GM12878 (cell line): ENCODE measurements around the gene ATG5. TPM values are rescaled to one million over a fixed set of nuclear protein-coding genes. Genes with fewer than 3 reads are reported as not detected.
A peak's percentile ranks its signal among the peaks of the same experiment; 100 is the strongest.

Experiments used
- ATAC-seq: fragments of 200-7000 bp; cut with Tn5 transposase; 3 replicates; pipeline ENCODE4 v1.9.1; 2020; ENCODE audit warnings: mild to moderate bottlenecking, moderate library complexity
- BruUV-seq: library from RNA; stranded (reverse); fragments of 400-500 nt; replicated peaks from 2 replicates; lab custom pipeline; 2021; lab: Mats Ljungman, UMichigan
- CTCF ChIA-PET: fragments of 300-600 bp; sonication (Branson Sonifier 250); formaldehyde crosslinking; extraction: SDS; loops from one replicate; lab custom pipeline; 2021; ENCODE audit warnings: inconsistent platforms; lab: Yijun Ruan, JAX
- POLR2A ChIA-PET: fragments of 350-600 bp; formaldehyde crosslinking; extraction: SDS; loops from one replicate; lab custom pipeline; 2021; ENCODE audit warnings: inconsistent platforms; lab: Charles Lee
- RAD21 ChIA-PET: fragments of 300-600 bp; sonication (Branson Sonifier 250); formaldehyde crosslinking; loops from one replicate; lab custom pipeline; 2023; ENCODE audit warnings: antibody characterized with exemption; ENCODE audit not compliant: unreplicated experiment; lab: Charles Lee
- SMC1A ChIA-PET: fragments of 300-600 bp; sonication (Branson Sonifier 250); formaldehyde crosslinking; loops from one replicate; lab custom pipeline; 2023; ENCODE audit not compliant: unreplicated experiment, uncharacterized antibody; lab: Charles Lee
- DNase-seq: peaks from one replicate; pipeline ENCODE4 v3.0.0-alpha.2; 2011; ENCODE audit warnings: low read depth, low spot score
- FAIRE-seq: peaks from 3 replicates; lab custom pipeline; 2011; peaks lifted over from hg19 to GRCh38; lab: Jason Lieb, UNC
- H2AFZ ChIP-seq: 2 replicates; pipeline ENCODE4 v1.6.0; 2011; ENCODE audit warnings: low read depth, low read length, control low read depth; ENCODE audit not compliant: control insufficient read depth
- H3K27ac ChIP-seq: 2 replicates; pipeline ENCODE4 v1.5.1; 2011; ENCODE audit warnings: control low read depth; ENCODE audit not compliant: control insufficient read depth, insufficient read depth
- H3K27me3 ChIP-seq, 2 experiments: replicated peaks in 1 of 2; 2 replicates each; pipeline versions ENCODE4 v1.6.0 to v1.6.1; 2011; ENCODE audit warnings: low read length in 1 of 2; ENCODE audit not compliant: control insufficient read depth in 2 of 2, insufficient read depth in 2 of 2
- H3K36me3 ChIP-seq, 2 experiments: 2 replicates each; pipeline ENCODE4 v1.5.1; 2011; ENCODE audit warnings: low read length in 1 of 2; ENCODE audit not compliant: control insufficient read depth in 2 of 2, insufficient read depth in 2 of 2
- H3K4me1 ChIP-seq: 2 replicates; pipeline ENCODE4 v1.6.1; 2011; ENCODE audit warnings: mild to moderate bottlenecking, low read length, moderate library complexity, mixed read lengths; ENCODE audit not compliant: control insufficient read depth, insufficient read depth
- H3K4me2 ChIP-seq: 2 replicates; pipeline ENCODE4 v1.6.0; 2011; ENCODE audit warnings: control low read depth; ENCODE audit not compliant: control insufficient read depth, insufficient read depth
- H3K4me3 ChIP-seq: fragments of 200-600 bp; sonication (generic); 2 replicates; pipeline ENCODE4 v1.5.1; 2016
- H3K79me2 ChIP-seq: 2 replicates; pipeline ENCODE4 v1.6.0; 2011; ENCODE audit warnings: low read length; ENCODE audit not compliant: control insufficient read depth, insufficient read depth
- H3K9ac ChIP-seq: 2 replicates; pipeline ENCODE4 v1.8.0; 2011; ENCODE audit warnings: low read length, control low read depth, mixed read lengths; ENCODE audit not compliant: control insufficient read depth, insufficient read depth
- H3K9me3 ChIP-seq: replicated peaks from 3 replicates; pipeline ENCODE4 v1.5.1; 2011; ENCODE audit warnings: mild to moderate bottlenecking, low read length; ENCODE audit not compliant: control insufficient read depth, insufficient read depth
- H4K20me1 ChIP-seq: 2 replicates; pipeline ENCODE4 v1.6.0; 2011; ENCODE audit not compliant: control insufficient read depth, insufficient read depth
- CEBPB ChIP-seq, 2 experiments: fragments of 150-350 bp in 1 of 2; IDR thresholded peaks; 2 replicates each; pipeline ENCODE4 v1.6.1; 2012 to 2014; ENCODE audit warnings: low read depth in 2 of 2, low read length in 2 of 2, borderline replicate concordance in 1 of 2, inconsistent platforms in 1 of 2
- CREB1 ChIP-seq: IDR thresholded peaks from 2 replicates; pipeline ENCODE4 v1.6.1; 2012; ENCODE audit warnings: low read depth, mild to moderate bottlenecking, inconsistent platforms
- EP300 ChIP-seq, 2 experiments: fragments of 150-350 bp in 1 of 2; IDR thresholded peaks; 2 replicates each; pipeline ENCODE4 v1.6.1; 2011 to 2012; ENCODE audit warnings: low read depth in 2 of 2, low read length in 2 of 2, borderline replicate concordance in 1 of 2, improper control_type of control experiment in 1 of 2, inconsistent platforms in 1 of 2; ENCODE audit not compliant: control insufficient read depth in 1 of 2
- GABPA ChIP-seq: IDR thresholded peaks from 2 replicates; pipeline ENCODE4 v1.6.1; 2014; ENCODE audit warnings: antibody characterized with exemption, low read depth, mild to moderate bottlenecking, inconsistent platforms
- GATAD2B ChIP-seq: fragments of 450-650 bp; conservative IDR thresholded peaks from 2 replicates; pipeline ENCODE4 v1.6.1; 2017; ENCODE audit warnings: low read depth, mild to moderate bottlenecking, moderate library complexity
- HDAC2 ChIP-seq: fragments of 200-600 bp; sonication (generic); IDR thresholded peaks from 2 replicates; pipeline ENCODE4 v1.6.1; 2017
- JUNB ChIP-seq: IDR thresholded peaks from 2 replicates; pipeline ENCODE4 v1.6.1; 2016; ENCODE audit warnings: antibody characterized with exemption, mild to moderate bottlenecking
- KLF5 ChIP-seq: fragments of 450-650 bp; IDR thresholded peaks from 2 replicates; pipeline ENCODE4 v1.6.1; 2014; ENCODE audit warnings: mild to moderate bottlenecking; ENCODE audit not compliant: partially characterized antibody
- MEF2A ChIP-seq: IDR thresholded peaks from 2 replicates; pipeline ENCODE4 v1.6.1; 2011; ENCODE audit warnings: low read depth, mild to moderate bottlenecking, low read length, moderate library complexity; ENCODE audit not compliant: insufficient read depth
- MTA2 ChIP-seq: fragments of 450-650 bp; IDR thresholded peaks from 2 replicates; pipeline ENCODE4 v1.6.1; 2016; ENCODE audit warnings: low read depth, mild to moderate bottlenecking, moderate library complexity
- MTA3 ChIP-seq: IDR thresholded peaks from 2 replicates; pipeline ENCODE4 v1.6.1; 2012; ENCODE audit warnings: low read length, inconsistent platforms, borderline replicate concordance
- NBN ChIP-seq: fragments of 450-650 bp; IDR thresholded peaks from 2 replicates; pipeline ENCODE4 v1.6.1; 2016
- NR2F1 ChIP-seq: fragments of 450-650 bp; conservative IDR thresholded peaks from 2 replicates; pipeline ENCODE4 v1.6.1; 2017; ENCODE audit warnings: mild to moderate bottlenecking
- PAX5 ChIP-seq: IDR thresholded peaks from 2 replicates; pipeline ENCODE4 v1.6.1; 2011; ENCODE audit warnings: low read depth, low read length, borderline replicate concordance
- RUNX3 ChIP-seq: IDR thresholded peaks from 2 replicates; pipeline ENCODE4 v1.6.1; 2012; ENCODE audit warnings: low read length, inconsistent platforms
- SIN3A ChIP-seq: IDR thresholded peaks from 2 replicates; pipeline ENCODE4 v1.6.1; 2012; ENCODE audit warnings: low read depth, low read length, improper control_type of control experiment
- SUZ12 ChIP-seq: fragments of 200-600 bp; sonication (generic); IDR thresholded peaks from one replicate; pipeline ENCODE4 v1.6.1; 2018; ENCODE audit warnings: antibody characterized with exemption, mild to moderate bottlenecking; ENCODE audit not compliant: unreplicated experiment
- ZNF622 ChIP-seq: fragments of 450-650 bp; IDR thresholded peaks from 2 replicates; pipeline ENCODE4 v1.6.1; 2017; ENCODE audit warnings: mild to moderate bottlenecking, inconsistent platforms
- in situ Hi-C: fragments of 300-500 bp; cut with MboI; formaldehyde crosslinking; loops from 9 replicates; pipeline ENCODE4 v1.14.3; 2018; ENCODE audit warnings: mixed read lengths
- intact Hi-C: fragments of 100-400 bp; cut with micrococcal nuclease; formaldehyde crosslinking; loops from one replicate; pipeline ENCODE4 v1.14.2; 2022; ENCODE audit not compliant: unreplicated experiment
- polyA plus RNA-seq, 11 experiments: library from polyadenylated mRNA; depleted of rRNA in 4 of 11; unstranded in 6 of 11; stranded (reverse) in 5 of 11; fragments of >200 nt; fragmentation: Nextera tagmentation in 4 of 11; fragmentation: Illumina TruSeq in 1 of 11; extraction: Ambion mirVana in 4 of 11; extraction: Trizol in 1 of 11; gene quantifications; 1 replicate in 1 of 11; 2 replicates in 10 of 11; pipeline versions ENCODE4 v1.2.1 to v1.2.3, GENCODE V29; 2011 to 2016; ENCODE audit warnings: inconsistent platforms in 2 of 11, missing spikeins in 2 of 11, low read depth in 1 of 11
- total RNA-seq, 4 experiments: library from RNA; depleted of rRNA in 3 of 4; stranded (reverse); fragments of >200 nt in 3 of 4; fragmentation: Illumina TruSeq in 1 of 4; extraction: Trizol in 1 of 4; gene quantifications; 2 replicates each; pipeline versions ENCODE4 v1.2.1 to v1.2.3, GENCODE V29; 2013 to 2021
- TF ChIP-seq, protein P1 (sequence below): IDR thresholded peaks from 2 replicates; pipeline ENCODE4 v1.6.1; 2011; ENCODE audit warnings: low read depth, low read length, improper control_type of control experiment, borderline replicate concordance
- TF ChIP-seq, protein P2 (sequence below): IDR thresholded peaks from 2 replicates; pipeline ENCODE4 v1.6.1; 2012; ENCODE audit warnings: low read depth, low read length, improper control_type of control experiment
- TF ChIP-seq, protein P3 (sequence below): IDR thresholded peaks from 2 replicates; pipeline ENCODE4 v1.6.1; 2012; ENCODE audit warnings: low read length, inconsistent platforms
- TF ChIP-seq, protein P4 (sequence below): fragments of 450-650 bp; IDR thresholded peaks from 2 replicates; pipeline ENCODE4 v1.6.1; 2016; ENCODE audit warnings: mild to moderate bottlenecking

ATG5 gene
- total and polyA plus RNA-seq, 10 of the 15 experiments (the other 5 are each of a cell fraction or from before 2014, with no cell fraction given) = 12.9 to 51.8 (median 23.9) TPM

DNA sequence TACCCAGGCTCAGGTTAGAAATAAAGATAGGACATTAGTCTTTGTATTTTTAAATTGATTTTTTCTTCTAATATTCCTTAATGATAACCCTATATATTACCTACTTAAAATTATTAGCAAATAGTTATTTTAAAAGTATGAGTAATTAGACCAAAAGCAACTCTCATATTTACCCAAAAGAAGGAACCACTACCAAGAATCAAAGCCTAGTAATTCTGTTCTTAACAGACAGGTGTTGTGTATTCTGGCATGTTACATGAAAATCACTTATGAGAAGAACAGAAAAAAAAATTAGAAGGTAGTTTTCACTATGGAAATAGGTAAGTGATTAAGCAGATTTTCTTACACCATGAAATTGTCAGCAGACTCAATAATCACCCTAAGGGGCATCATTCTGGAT is 105.1 kb downstream of the ATG5 start:
- FAIRE-seq = no peak
- CTCF ChIA-PET = interaction anchor here (0.7 to 10.0 kb wide), 14 partner anchors 8 to 789 kb away, joined by 3 to 169 read pairs (median 16); partner anchors contain the start of gene PRDM1
- peak; percentile 78 for ATAC-seq
- TF ChIP-seq MEF2A (peak; percentile 76), ZNF622 (no peak), PAX5 (no peak), RUNX3 (peak; percentile 38; the same call in 1 of the 2 replicates), GABPA (no peak), NBN (no peak), EP300 (IDR thresholded peaks at IDR 0.05; ENCODE audit: borderline replicate concordance in 1 of 2, control insufficient read depth in 1 of 2, low read depth in 2 of 2, low read length in 2 of 2) (peak in 1 of 2 experiments; percentile 52; a peak in 1 of 4 replicates), JUNB (peak; percentile 65), GATAD2B (no peak), MTA3 (no peak), SUZ12 (no peak), NR2F1 (no peak), SIN3A (no peak), CREB1 (0 out of 2 replicates have a peak, but pooled peaks have one; percentile 14), CEBPB (IDR thresholded peaks at IDR 0.05; ENCODE audit: borderline replicate concordance in 1 of 2, low read depth in 2 of 2, low read length in 2 of 2) (no peak), MTA2 (no peak), KLF5 (no peak), HDAC2 (no peak)
- TF ChIP-seq, protein P1, sequence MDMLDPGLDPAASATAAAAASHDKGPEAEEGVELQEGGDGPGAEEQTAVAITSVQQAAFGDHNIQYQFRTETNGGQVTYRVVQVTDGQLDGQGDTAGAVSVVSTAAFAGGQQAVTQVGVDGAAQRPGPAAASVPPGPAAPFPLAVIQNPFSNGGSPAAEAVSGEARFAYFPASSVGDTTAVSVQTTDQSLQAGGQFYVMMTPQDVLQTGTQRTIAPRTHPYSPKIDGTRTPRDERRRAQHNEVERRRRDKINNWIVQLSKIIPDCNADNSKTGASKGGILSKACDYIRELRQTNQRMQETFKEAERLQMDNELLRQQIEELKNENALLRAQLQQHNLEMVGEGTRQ = no peak
- TF ChIP-seq, protein P2, sequence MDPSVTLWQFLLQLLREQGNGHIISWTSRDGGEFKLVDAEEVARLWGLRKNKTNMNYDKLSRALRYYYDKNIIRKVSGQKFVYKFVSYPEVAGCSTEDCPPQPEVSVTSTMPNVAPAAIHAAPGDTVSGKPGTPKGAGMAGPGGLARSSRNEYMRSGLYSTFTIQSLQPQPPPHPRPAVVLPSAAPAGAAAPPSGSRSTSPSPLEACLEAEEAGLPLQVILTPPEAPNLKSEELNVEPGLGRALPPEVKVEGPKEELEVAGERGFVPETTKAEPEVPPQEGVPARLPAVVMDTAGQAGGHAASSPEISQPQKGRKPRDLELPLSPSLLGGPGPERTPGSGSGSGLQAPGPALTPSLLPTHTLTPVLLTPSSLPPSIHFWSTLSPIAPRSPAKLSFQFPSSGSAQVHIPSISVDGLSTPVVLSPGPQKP = no peak
- TF ChIP-seq, protein P3, sequence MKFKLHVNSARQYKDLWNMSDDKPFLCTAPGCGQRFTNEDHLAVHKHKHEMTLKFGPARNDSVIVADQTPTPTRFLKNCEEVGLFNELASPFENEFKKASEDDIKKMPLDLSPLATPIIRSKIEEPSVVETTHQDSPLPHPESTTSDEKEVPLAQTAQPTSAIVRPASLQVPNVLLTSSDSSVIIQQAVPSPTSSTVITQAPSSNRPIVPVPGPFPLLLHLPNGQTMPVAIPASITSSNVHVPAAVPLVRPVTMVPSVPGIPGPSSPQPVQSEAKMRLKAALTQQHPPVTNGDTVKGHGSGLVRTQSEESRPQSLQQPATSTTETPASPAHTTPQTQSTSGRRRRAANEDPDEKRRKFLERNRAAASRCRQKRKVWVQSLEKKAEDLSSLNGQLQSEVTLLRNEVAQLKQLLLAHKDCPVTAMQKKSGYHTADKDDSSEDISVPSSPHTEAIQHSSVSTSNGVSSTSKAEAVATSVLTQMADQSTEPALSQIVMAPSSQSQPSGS = peak; percentile 70
- TF ChIP-seq, protein P4, sequence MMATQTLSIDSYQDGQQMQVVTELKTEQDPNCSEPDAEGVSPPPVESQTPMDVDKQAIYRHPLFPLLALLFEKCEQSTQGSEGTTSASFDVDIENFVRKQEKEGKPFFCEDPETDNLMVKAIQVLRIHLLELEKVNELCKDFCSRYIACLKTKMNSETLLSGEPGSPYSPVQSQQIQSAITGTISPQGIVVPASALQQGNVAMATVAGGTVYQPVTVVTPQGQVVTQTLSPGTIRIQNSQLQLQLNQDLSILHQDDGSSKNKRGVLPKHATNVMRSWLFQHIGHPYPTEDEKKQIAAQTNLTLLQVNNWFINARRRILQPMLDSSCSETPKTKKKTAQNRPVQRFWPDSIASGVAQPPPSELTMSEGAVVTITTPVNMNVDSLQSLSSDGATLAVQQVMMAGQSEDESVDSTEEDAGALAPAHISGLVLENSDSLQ = 0 out of 2 replicates have a peak, but pooled peaks have one; percentile 36

More for the DNA sequence above, 105.1 kb downstream of the ATG5 start:
- in situ Hi-C loops = loop anchor here (10.0 kb wide), 3 partner anchors 126 to 1136 kb away; no protein-coding TSS in a partner anchor
- Histone ChIP-seq H3K4me1 (peaks cover 14% of the 10 kb centered on the region), H3K4me2 (0 out of 2 replicates have a peak overlapping the region, but pooled peaks have one; percentile 13), H2AFZ (no peak overlapping the region), H3K9ac (no peak overlapping the region), H3K79me2 (no peaks in the 10 kb centered on the region; the same call in 1 of the 2 replicates), H4K20me1 (no peaks in the 10 kb centered on the region), H3K9me3 (no peaks in the 10 kb centered on the region), H3K36me3 (no peaks in the 10 kb centered on the region), H3K4me3 (no peak overlapping the region), H3K27me3 (no peaks in the 10 kb centered on the region), H3K27ac (peak overlapping the region; percentile 48; the same call in 1 of the 2 replicates)
- ChIA-PET SMC1A (interaction anchor here (1.0 to 8.4 kb wide), 14 partner anchors 8 to 789 kb away, joined by 3 to 159 read pairs (median 26); no protein-coding TSS in a partner anchor), RAD21 (interaction anchor here (0.8 to 7.4 kb wide), 16 partner anchors 10 to 790 kb away, joined by 3 to 144 read pairs (median 4); partner anchors contain the start of gene PRDM1), POLR2A (no interaction called here)
- no TSS peak for BruUV-seq
- DNase-seq = peak; percentile 13
- intact Hi-C loops = loop anchor here (5.0 to 10.0 kb wide), 2 partner anchors 53 to 226 kb away; no protein-coding TSS in a partner anchor
